ENCODE data around the gene CPNE5.

GRCh38 chr6:36740818-36741179 lies 98.4 kb downstream of the CPNE5 start:
- no peak for TF ChIP-seq CTCF (IDR thresholded peaks at IDR 0.05; ENCODE audit: insufficient read depth, low read length)
- no peak for TF ChIP-seq POLR2AphosphoS5 (IDR thresholded peaks at IDR 0.05; ENCODE audit: low read depth)
- TF ChIP-seq SPI1 (IDR thresholded peaks at IDR 0.05; ENCODE audit: borderline replicate concordance, low read depth) = no peak
- no peak for TF ChIP-seq REST (IDR thresholded peaks at IDR 0.05; ENCODE audit: insufficient replicate concordance, low read depth)
